GM18907 (cell line): ENCODE measurements around the gene OR1F1.
"Not testable (repeated sequence)": the region's sequence is repeated elsewhere in the genome, so short reads cannot be mapped to it uniquely, and the experiment has no call there.

Experiments used
- ATAC-seq: cut with Tn5 transposase; IDR thresholded peaks from one replicate; pipeline ENCODE4 v1.9.1; 2021; ENCODE audit warnings: mild to moderate bottlenecking, moderate library complexity; ENCODE audit not compliant: unreplicated experiment

OR1F1 gene

DNA sequence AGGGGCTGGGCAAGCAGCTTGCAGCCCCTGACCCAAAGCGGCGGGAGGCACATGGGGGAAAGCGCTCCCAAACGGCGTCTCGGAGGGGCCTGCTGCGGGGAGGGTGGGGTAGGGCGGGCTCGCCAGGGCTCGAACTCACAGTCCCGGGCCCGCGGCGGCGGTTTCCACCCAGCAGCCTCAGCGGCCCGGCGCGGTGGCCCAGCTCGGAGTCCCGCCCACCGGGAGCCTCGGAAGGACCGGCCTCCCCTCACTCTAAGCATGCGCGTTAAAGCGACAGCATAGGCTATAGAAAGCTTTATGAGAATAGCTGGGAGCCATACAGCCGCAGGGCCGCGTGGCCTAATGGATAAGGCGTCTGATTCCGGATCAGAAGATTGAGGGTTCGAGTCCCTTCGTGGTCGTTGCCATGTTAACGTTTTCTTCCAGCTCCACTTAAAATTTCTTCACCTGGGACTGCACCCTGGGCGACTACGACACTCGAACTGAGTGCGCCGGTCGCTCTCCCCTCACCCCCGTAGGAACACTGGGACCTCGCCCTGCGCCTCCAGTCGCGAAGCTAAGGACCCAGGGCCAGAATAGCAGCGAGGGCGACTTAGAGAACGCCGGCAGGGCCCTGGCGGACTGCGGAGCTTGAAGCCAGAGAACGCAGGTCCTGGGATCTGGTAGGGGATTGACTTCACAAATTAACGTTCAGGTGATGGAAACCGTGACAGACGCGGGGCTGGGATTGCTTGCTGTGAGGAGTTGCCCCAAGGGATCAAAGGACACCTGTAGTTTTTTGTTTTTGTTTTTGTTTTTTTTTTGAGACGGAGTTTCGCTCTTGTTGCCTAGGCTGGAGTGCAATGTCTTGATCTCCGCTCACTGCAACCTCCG lies 37.4 kb upstream of the OR1F1 start:
- ATAC-seq = peak; percentile 73

DNA sequence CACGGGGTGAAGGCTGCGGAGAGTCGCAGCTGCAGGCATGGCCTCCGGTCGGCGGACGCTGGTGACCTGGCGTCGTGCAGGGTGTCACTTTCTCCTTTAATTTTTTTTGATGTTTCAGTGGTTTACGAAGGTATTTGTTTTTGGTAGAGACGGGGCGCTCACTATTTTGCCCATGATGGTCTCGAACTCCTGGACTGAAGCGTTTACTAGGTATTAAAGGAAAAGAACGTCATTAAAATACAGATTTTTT lies 36.1 kb upstream of the OR1F1 start:
- no peak for ATAC-seq

- ATAC-seq = peak; percentile 21
Observed at GRCh38 chr16:3152277-3152990, 35.6 kb upstream of the OR1F1 start.

- ATAC-seq = no peak
Observed at GRCh38 chr16:3152991-3153368, 35.0 kb upstream of the OR1F1 start.

GRCh38 chr16:3155181-3155580 lies 32.8 kb upstream of the OR1F1 start:
- no peak for ATAC-seq

- ATAC-seq = no peak
Observed at GRCh38 chr16:3155972-3156371, 32.0 kb upstream of the OR1F1 start.

DNA sequence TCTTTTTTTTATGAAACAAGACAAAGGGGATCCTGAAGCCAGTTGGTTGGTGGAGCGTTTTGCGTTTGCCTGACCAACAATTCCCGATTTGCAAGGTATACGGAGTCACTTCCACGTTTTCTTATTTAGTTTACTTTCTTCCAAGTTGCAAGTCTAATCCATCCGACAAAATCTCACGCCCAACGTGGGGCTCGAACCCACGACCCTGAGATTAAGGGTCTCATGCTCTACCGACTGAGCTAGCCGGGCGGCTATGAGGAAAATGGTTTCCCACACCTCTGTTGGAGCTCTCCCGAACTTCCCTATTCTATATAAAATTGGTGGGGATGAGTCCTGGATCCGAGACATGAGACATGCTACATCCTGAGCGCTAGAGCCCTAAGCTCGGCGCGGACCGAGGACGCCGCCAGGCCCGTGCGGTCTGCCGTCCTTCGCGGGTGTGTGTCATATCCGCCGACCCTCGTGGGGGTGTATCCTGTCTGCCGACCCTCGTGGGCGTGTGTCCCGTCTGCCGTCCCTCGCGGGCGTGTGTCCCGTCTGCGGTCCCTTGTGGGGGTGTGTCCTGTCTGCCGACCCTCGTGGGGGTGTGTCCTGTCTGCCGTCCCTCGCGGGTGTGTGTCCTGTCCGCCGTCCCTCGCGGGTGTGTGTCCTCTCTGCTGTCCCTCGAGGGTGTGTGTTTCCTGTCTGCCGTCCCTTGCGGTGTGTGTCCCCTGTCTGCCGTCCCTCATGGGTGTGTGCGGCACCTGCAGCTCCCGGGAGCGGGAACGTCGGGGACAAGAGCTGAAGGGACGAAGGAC lies 30.6 kb upstream of the OR1F1 start:
- no peak for ATAC-seq

- ATAC-seq = no peak
Observed at GRCh38 chr16:3158026-3158509, 29.9 kb upstream of the OR1F1 start.

GRCh38 chr16:3158510-3159314 lies 29.3 kb upstream of the OR1F1 start:
- ATAC-seq = peak; percentile 44

- no peak for ATAC-seq
Observed at GRCh38 chr16:3161235-3162018, 26.6 kb upstream of the OR1F1 start.

GRCh38 chr16:3164121-3164991 lies 23.6 kb upstream of the OR1F1 start:
- ATAC-seq = no peak

DNA sequence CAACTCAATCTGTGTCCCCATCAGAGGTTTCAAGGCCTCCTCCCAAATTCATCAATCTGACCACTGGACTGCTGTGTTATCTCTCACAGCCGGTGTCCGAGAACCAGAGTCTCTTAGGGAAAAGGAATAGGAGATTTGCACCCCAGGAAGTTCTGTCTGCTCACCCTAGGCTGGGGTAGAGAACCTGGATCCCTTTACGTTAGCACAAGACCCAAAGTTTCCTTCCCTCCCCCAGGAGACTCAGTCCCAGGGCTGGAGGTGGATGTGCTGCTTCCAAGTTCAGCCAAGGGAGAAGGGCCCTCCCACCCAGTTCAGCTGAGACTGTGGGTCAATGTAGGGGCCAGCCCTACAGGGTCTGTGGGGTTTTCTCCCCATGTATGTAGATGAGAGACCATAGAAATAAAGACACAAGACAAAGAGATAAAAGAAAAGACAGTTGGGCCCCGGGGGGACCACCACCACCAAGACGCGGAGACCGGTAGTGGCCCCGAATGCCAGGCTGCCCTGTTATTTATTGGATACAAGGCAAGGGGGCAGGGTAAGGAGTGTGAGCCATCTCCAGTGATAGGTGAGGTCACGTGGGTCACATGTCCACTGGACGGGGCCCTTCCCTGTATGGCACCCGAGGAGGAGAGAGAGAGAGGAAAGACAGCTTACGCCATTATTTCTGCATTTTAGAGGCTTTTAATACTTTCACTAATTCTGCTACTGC lies 22.7 kb upstream of the OR1F1 start:
- no peak for ATAC-seq

DNA sequence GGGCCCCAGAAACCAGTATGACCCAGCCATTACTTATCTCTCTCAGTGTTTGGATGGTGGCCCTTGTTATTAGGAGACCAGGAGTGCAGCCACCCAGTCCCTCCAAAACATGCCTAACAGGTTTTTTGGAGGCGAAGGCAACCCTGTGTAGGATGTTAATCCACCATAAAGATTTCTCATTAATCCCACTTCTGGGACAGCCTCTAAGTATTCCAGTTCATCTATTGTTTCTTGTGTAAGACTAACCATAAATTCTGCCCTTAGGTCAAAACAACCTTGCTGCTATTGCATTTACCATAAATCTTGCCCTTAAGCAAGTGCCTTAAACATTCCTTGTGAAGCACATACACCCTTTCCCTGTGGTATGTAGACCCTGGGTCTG lies 21.5 kb upstream of the OR1F1 start:
- ATAC-seq = no peak

DNA sequence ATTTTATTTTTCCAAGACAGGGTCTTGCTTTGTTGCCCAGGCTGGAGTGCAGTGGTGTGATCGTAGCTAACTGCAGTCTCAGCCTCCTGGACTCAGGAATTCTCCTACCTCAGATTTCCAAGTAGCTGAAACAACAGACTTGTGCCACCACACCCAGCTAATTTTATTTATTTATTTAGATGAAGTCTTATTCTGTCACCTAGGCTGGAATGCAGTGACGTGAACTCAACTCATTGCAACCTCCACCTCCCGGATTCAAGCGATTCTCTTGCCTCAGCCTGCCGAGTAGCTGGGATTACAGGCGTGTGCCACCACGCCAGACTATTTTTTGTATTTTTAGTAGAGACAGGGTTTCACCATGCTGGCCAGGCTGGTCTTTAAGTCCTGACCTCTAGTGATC lies 19.3 kb upstream of the OR1F1 start:
- ATAC-seq = not testable (repeated sequence)

DNA sequence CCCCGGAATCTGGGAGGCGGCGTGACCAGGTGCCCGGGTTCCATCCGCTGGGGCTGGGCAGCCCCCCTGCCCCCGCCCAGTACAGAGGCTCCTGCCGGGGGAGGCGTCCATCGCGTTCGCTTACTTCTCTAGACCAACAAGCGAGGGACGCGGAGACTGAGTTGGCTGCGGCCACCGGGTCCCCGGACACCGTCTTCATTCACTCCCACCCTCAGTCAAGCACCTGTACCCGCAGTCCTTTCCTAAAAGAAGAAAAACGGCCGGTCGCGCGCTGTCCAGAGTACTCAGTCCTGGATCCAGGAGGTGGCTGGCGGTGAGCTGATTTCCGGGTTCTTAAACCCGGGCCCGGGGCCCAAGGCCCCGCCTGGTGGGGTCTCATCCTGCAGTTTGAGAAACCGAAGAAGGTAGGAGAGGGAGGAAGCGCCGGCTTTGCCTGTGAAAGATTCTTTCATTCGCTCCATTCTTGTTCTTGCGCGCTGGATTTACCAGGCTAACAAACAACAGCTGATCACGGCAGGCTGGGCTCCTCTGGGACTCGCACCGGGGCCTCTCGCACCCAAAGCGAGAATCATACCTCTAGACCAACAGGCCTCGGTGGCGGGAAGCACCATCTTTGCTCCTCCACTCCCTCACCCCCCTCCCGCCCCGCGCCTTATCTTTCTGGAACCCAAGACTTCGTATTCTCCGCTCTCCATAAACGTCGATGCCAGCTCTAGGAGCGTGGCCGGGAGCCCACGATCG lies 17.4 kb upstream of the OR1F1 start:
- peak; percentile 16 for ATAC-seq

GRCh38 chr16:3171181-3171854 lies 16.7 kb upstream of the OR1F1 start:
- ATAC-seq = peak; percentile 45
